ENCODE data around the gene RERE. TPM values are rescaled to one million over a fixed set of nuclear protein-coding genes. Genes with fewer than 3 reads are reported as not detected.

RERE gene
- total RNA-seq, 1 donor from 2014 or later = 76.0 TPM

DNA sequence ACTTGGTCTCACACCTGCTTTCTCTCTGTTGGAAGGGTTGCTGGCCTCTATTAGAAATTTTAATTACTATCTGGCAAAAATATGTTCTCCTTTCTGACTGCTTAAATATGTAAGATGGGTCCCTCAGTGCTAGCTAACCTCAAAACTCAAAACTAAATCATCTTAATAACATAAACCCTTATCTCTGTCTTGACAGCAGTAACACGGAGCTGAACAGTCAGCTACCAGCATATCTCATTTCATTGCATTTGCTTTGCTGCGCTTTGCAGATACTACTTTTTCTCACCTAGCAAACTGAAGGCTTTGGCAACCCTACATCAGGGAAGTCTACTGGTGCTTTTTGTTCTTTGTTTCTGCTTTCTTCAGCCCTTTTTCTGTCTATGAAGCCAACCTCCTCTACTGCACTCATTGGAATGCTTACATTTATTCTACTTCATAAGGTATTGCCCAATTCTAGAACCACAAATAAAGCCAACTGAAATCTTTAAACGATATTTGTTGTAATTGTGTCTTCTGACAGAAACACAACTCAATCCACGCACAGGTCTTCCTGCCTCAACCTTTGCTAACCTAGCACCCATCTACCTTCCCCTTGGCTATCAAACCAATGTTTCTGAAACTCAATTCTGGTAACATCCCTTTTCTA lies 95.6 kb downstream of the RERE start:
- intact Hi-C loops (cut with micrococcal nuclease) = no loop called here

- intact Hi-C loops (cut with micrococcal nuclease) = no loop called here
These were observed 97.1 kb downstream of the RERE start for GRCh38 chr1:8720347-8720746.

DNA sequence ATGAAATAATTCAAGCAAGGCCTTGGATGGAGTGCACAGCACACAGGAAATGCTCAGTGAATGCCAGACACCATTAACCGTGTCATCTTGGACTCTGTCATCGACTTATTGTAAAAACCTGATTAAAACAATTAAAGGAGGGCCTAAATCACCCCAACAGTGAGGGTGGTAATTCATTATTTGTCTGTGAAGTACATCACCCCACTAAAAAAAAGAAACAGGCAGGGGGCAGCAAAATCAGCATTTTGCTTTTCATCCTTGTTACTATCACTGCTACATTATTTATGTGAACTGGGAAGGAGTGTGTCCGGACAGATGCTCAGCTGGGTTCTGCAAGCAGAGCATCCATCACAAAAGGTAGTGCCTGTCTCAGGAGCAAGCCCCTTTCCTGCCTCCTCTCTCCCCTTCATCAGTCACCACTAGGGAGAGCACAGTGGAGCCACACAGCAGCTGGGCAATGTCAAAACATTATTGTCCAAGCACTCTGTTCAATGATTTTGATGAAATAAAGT lies 98.5 kb downstream of the RERE start:
- intact Hi-C loops (cut with micrococcal nuclease) = loop anchor here (5.0 kb wide), 1 partner anchor 192 kb away; no protein-coding TSS in a partner anchor

DNA sequence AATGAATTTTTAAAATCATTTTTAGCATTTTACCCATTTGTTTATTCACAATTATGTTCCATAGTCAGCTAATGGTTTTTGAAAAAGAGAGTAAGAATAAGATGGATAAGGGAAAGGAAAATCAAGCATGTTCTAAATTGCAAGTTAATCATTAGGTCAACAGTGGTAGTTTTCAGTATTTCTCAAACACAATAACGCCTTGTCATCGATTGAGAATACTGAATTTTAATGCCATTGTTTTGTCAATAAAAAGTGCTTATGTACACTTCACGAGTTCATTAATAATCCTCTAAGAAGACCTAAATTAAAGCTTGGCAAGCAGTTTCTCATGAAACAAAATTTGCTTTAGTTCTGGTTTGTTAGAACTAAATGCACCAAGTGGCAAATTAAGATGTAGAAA lies 100.3 kb downstream of the RERE start:
- intact Hi-C loops (cut with micrococcal nuclease) = loop anchor here (5.0 kb wide), 1 partner anchor 190 kb away; no protein-coding TSS in a partner anchor

DNA sequence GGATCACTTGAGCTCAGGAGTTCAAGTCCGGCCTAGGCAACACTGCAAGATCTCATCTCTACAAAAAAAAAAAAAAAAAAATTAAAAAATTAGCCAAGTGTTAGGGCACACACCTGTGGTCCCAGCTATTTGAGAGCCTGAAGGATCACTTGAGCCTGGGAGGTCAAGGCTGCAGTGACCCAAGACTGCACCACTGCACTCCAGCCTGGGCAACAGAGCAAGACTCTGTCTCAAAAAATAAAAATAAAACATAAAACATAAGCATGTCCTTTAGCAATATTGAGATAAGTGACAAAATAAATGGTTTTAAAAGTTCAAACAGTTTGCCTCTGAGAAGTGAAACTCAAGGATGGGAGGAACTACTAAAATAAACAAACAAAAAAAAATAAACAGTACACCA lies 101.2 kb downstream of the RERE start:
- intact Hi-C loops (cut with micrococcal nuclease) = loop anchor here (5.0 kb wide), 1 partner anchor 189 kb away; no protein-coding TSS in a partner anchor

DNA sequence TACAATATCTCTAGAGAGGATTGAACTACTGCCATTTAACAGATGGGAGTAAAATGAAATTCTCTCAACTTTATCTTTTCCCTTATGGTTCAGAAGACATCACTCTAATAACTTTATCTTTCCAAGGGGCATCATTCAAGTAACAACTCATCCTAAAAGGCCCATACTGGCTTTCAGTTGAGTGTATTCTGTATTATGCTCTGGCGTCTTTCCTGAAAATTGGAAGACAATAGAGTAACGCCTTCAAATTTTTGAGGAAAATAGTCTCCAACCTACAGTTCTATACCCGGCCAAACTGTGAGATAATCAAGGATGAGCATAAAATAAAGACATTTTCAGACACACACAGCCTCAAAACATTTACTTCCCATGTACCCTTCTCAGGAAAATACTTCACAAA lies 103.3 kb downstream of the RERE start:
- intact Hi-C loops (cut with micrococcal nuclease) = no loop called here

DNA sequence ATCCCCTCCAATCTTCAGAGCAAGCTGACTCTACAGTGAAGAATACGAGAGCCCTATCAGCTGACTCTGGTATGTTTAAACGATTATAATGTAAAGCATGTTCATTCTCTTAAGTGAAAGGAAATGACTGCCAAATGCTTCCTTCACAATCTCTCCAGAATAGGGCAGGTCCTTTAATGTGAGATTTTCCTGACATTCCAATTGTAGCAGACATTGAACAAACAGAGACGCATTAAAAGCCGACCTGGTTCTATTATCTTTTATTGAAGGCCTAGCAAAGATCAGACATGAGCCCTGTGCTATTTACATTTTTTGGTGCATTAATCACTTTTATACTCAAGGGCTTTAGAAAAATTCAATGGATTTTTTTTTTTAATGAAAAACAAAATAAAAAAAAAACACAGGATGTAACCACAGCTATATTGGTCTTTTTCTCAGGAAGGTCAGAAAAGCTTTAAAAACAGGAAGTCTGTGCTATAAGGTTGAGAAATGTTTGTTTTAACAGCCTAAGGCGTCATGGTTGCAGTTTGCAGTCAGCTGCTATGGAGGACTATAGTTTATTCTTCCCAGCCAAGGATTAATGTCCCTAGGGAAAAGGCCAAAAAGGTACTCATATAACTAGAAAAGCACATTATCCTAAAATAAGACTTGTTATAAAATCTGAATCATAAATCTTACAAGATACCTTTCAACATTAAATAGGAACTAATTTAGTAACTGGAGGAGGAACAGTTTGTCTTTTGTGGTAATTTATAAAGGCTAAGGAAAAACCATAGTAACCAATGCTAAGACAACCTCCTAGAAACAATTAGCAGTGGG lies 104.8 kb downstream of the RERE start:
- intact Hi-C loops (cut with micrococcal nuclease) = no loop called here

DNA sequence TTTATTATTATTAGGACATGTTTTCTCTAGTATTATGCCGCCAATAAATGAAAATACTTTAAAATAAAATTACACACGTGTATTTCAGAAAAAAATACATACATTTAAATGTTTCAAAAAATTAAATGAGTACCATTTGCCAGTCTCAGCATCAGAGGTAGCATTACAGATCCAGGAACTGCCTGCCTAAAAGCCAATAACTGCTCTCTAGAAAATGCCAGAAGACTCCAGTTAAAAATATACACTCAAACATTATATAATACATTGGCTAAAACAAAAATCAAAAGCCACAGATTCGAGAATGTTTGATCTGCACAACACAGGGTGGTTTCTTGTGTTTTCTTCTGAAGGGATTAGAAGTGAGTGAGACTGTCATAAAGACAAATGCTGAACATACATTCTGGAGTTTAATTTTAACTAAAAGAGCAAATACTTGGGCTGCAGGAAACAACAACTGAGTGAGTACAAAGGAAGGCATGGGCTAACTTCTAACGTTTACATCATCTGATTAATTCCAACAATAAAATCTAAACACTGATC lies 105.5 kb downstream of the RERE start:
- intact Hi-C loops (cut with micrococcal nuclease) = no loop called here

GRCh38 chr1:8711151-8711550 lies 106.3 kb downstream of the RERE start:
- intact Hi-C loops (cut with micrococcal nuclease) = no loop called here

DNA sequence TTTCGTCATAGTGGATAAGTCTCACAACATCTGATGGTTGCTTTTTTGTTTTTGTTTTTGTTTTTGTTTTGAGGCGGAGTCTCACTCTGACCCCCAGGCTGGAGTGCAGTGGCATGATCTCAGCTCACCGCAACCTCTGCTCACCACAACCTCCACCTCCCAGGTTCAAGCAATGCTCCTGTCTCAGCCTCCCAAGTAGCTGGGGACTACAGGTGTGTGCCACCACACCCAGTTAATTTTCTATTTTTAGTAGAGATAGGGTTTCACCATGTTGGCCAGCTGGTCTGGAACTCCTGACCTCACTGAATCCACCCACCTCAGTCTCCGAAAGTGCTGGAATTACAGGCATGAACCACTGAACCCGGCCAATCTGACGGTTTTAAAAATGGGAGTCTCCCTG lies 109.2 kb downstream of the RERE start:
- intact Hi-C loops (cut with micrococcal nuclease) = no loop called here

DNA sequence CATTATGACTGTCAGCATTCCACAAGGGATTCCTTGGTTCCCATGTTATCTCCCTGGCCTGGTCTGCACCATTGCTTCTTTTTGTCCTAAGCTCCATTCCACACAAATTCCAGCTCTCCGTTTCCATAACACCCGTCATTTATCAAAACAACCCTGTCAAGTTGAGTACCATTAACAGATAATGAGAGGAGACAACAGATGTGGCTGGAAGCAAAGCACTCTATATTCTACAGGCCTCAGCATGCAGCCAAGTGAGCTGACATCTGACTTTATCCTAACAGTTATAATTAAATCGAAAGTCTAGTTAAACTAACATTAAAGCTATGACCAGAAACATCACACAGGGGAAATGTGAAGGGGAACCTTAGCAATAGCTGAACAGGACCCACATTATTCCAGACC lies 110.4 kb downstream of the RERE start:
- intact Hi-C loops (cut with micrococcal nuclease) = no loop called here

DNA sequence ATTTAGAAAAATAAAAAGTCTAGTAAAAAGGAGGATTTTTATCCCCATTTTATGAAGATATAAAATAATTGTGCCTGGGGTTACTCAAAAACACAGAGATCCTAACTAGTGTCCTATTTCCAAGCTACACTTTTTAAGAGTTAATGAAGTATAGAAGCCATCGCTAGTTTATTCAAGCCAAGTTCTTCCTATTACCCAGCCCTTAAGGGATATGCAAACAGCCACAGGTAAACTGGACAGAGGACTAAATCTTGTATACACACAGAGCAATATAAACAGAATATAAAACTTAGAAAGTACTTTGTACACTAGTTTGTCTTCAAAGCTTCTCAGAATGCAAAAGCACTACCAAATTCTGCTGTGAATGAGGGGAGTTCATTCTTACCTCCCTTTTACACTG lies 111.1 kb downstream of the RERE start:
- intact Hi-C loops (cut with micrococcal nuclease) = no loop called here

GRCh38 chr1:8704866-8705506 lies 112.5 kb downstream of the RERE start:
- intact Hi-C loops (cut with micrococcal nuclease) = loop anchor here (5.0 kb wide), 3 partner anchors 38 to 743 kb away; partner anchors contain the start of genes ENO1 and PARK7

DNA sequence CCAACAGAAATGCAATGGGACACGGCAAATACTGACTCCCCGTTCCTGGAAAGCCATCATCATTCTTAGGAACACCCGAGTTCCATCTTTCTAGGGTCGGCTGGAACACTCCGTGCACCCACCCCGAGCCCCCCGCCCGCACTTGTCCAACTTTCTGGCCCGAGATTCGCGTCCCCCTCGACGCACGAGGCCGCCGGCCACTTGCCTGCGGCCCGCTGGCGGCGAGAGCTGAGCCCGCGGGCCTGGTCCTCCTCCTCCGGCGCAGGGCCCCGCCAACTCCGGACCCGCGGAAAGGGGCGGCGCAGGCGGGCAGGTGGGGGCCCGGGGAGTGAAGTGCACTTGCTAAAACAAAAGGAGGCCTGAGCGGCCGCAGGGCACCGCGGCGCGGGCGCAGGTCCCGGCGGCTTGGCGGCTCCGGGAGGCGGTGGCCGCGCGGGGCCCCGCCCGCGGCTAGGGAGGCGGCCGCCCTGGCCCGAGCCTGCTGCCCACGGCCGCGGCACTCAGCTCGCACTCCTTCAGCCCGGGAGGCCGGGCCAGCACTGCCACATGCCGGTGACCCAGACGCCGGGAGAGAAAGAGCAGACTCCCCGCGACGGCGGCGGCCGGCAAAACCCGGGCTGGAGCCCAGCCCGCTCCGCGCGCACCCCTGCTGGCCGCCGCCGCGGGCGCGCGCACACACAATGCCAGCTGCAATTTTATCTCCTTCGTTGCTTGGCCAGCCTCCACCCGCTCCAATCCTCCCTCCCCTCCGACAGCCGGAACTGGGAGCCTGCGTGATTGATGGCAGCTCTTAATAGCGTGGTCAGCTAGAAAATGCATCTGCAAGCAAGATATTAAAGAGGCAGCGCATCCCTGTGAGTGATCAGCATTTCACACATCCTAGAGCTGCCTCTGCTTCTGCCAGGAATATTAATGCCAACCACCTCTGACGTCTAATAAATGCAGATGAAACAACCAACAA lies 114.3 kb downstream of the RERE start:
- intact Hi-C loops (cut with micrococcal nuclease) = loop anchor here (2.0 to 5.0 kb wide), 4 partner anchors 36 to 741 kb away; partner anchors contain the start of genes ENO1 and PARK7

GRCh38 chr1:8702472-8702849 lies 115.0 kb downstream of the RERE start:
- intact Hi-C loops (cut with micrococcal nuclease) = loop anchor here (2.0 to 5.0 kb wide), 4 partner anchors 35 to 740 kb away; partner anchors contain the start of genes ENO1 and PARK7

- intact Hi-C loops (cut with micrococcal nuclease) = loop anchor here (1.0 to 5.0 kb wide), 7 partner anchors 15 to 740 kb away; partner anchors contain the start of genes ENO1, PARK7 and RERE
These were observed 115.5 kb downstream of the RERE start for GRCh38 chr1:8701794-8702471.

DNA sequence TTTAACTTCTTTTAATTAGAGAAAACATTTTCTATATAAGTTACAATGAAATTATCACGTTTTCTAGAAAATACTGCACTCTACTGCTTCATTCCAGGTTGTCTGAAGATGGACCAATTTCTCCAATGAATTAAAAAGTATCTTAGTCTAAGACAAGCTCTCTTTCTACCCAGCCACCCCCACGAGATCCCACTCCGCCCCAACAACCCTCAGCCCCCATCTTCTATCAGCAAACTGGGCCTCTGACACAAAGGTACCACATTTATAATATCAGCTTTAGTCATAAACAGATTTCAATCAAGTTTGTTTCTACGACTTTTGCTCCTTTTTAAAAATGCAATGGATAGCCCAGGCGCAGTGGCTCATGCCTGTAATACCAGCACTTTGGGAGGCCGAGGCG lies 117.8 kb downstream of the RERE start:
- intact Hi-C loops (cut with micrococcal nuclease) = loop anchor here (2.0 to 5.0 kb wide), 5 partner anchors 13 to 737 kb away; partner anchors contain the start of genes ENO1, PARK7 and RERE

- intact Hi-C loops (cut with micrococcal nuclease) = no loop called here
These were observed 118.4 kb downstream of the RERE start for GRCh38 chr1:8698937-8699447.

GRCh38 chr1:8698012-8698630 lies 119.3 kb downstream of the RERE start:
- intact Hi-C loops (cut with micrococcal nuclease) = no loop called here
